Right lobe of liver (tissue), 6 donors: ENCODE measurements around the gene C10orf71. TPM values are rescaled to one million over a fixed set of nuclear protein-coding genes. Genes with fewer than 3 reads are reported as not detected.

Source experiments
- ATAC-seq, 4 donors: fragments of 200-7000 bp; cut with Tn5 transposase; one replicate each; pipeline ENCODE4 v1.9.1; 2020; ENCODE audit warnings: mild to moderate bottlenecking in 4 of 4, moderate library complexity in 4 of 4
- DNase-seq, 3 donors: peaks; one replicate each; pipeline ENCODE4 v3.0.0-alpha.2; 2020
- H3K27ac ChIP-seq, 3 donors: fragments of 200-600 bp; one replicate each; pipeline ENCODE4 v1.8.0; 2022
- H3K27me3 ChIP-seq, 2 donors: fragments of 200-600 bp; one replicate each; pipeline ENCODE4 v1.8.0; 2022
- H3K36me3 ChIP-seq, 4 donors: fragments of 200-600 bp; sonication (generic) in 1 of 4; one replicate each; pipeline versions ENCODE4 v1.5.1 to v1.8.0; 2017 to 2022; ENCODE audit warnings: control low read depth in 1 of 4
- H3K4me1 ChIP-seq, 4 donors: fragments of 200-600 bp; sonication (generic) in 1 of 4; one replicate each; pipeline versions ENCODE4 v1.5.1 to v1.8.0; 2017 to 2022; ENCODE audit warnings: control low read depth in 1 of 4
- H3K4me3 ChIP-seq, 3 donors: fragments of 200-600 bp; one replicate each; pipeline ENCODE4 v1.8.0; 2022
- H3K9me3 ChIP-seq, 4 donors: fragments of 200-600 bp; sonication (generic) in 1 of 4; one replicate each; pipeline versions ENCODE4 v1.5.1 to v1.8.0; 2017 to 2022; ENCODE audit warnings: control low read depth in 1 of 4
- POLR2A ChIP-seq: fragments of 450-650 bp; IDR thresholded peaks from one replicate; pipeline ENCODE4 v1.6.1; 2017; ENCODE audit warnings: antibody characterized with exemption, mild to moderate bottlenecking
- WGBS: methylation state at CpG from one replicate; pipeline ENCODE4 v1.1.6; 2018; ENCODE audit warnings: low coverage, low lambda C conversion rate; ENCODE audit not compliant: insufficient coverage; ENCODE audit errors: missing lambda C conversion rate; 5-methylcytosine and 5-hydroxymethylcytosine counted together
- intact Hi-C, 2 donors: fragments of 100-400 bp; cut with DNase I; formaldehyde crosslinking; loops; one replicate each; pipeline versions ENCODE4 v1.11.2 to v1.14.1; 2022
- total RNA-seq, 6 experiments: library from RNA; depleted of rRNA in 2 of 6; stranded (reverse); fragments of >200 nt in 2 of 6; fragmentation: NEBNext Ultra II Directional in 3 of 6; extraction: Animal tissue kit (Norgen Biotek cat#: 25700) in 3 of 6; gene quantifications; one replicate each; pipeline versions ENCODE4 v1.1.0 to v1.2.4, GENCODE V29; 2016 to 2023
- TF ChIP-seq, protein P1 (sequence below), 4 donors: fragments of 200-600 bp in 3 of 4; fragments of 450-650 bp in 1 of 4; IDR thresholded peaks; one replicate each; pipeline versions ENCODE4 v1.5.1 to v1.8.0; 2016 to 2022; ENCODE audit warnings: antibody characterized with exemption in 4 of 4, mild to moderate bottlenecking in 2 of 4
- donor health status: DM: no; HTN: yes; CAD: no.
- donor health status: DM: no; HTN: no; CAD: no.
- donor health status: DM: no; HTN: no; CAD: no.
- donor health status: DM: no; HTN: yes; CAD: no.
- donor health status: DM: no; HTN: yes; CAD: no.

Gene C10orf71
- total RNA-seq, 6 experiments from 2014 or later: 0.04 to 0.12 TPM; not detected in 4

DNA sequence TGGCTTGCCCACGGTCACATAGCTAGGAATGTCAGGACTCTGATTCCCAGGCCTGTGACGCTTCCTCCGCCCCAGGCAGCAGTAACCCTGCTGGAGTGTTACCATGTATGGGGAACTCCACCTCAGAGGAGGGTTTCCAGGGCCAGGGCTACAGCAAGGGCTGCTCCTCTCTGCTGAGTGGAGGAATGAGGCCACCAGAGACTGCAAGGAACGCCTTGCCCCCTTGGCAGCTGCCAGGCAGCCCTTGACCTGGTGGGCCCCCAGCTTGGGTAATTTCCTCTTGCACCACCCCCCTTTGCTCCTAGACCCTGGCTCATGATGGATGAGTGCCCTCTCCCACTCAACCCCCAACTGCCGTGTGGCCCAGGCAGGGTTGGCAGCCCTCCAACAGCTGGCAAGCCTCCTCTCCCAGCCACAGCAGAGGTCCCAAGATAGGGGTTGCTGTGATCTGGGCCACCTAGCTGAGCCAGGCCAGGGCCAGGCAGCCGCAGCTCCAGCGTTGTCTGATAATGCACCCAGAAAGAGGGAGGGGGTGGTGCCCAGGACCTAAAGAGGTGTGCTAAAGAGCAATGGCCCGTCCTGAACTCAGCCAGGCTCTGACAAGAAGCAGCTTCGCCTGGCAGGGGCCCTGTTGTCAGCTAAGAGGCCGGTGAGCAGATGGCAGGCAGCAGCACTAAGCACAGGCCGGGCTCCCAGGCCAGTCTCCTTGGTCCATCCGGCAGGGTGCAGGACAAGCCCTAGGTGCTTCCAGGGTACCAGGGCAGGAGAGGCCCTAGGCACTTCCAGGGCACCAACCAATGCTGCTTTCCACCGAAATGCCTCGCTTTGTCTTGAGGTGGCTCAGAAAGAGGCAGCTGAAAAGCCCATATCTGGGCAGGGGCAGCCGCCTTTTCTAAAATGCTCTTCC lies 61.6 kb downstream of the C10orf71 start:
- Histone ChIP-seq H3K4me1 (no peaks in the 10 kb centered on the region), H3K4me3 (no peak overlapping the region), H3K36me3 (no peaks in the 10 kb centered on the region), H3K27ac (no peak overlapping the region), H3K27me3 (no peaks in the 10 kb centered on the region), H3K9me3 (no peaks in the 10 kb centered on the region)
- intact Hi-C loops: no loop called here
- DNase-seq (no peak), ATAC-seq (peak; percentile 10 to 27 (median 19))
- no peak for TF ChIP-seq POLR2A
- TF ChIP-seq, protein P1, sequence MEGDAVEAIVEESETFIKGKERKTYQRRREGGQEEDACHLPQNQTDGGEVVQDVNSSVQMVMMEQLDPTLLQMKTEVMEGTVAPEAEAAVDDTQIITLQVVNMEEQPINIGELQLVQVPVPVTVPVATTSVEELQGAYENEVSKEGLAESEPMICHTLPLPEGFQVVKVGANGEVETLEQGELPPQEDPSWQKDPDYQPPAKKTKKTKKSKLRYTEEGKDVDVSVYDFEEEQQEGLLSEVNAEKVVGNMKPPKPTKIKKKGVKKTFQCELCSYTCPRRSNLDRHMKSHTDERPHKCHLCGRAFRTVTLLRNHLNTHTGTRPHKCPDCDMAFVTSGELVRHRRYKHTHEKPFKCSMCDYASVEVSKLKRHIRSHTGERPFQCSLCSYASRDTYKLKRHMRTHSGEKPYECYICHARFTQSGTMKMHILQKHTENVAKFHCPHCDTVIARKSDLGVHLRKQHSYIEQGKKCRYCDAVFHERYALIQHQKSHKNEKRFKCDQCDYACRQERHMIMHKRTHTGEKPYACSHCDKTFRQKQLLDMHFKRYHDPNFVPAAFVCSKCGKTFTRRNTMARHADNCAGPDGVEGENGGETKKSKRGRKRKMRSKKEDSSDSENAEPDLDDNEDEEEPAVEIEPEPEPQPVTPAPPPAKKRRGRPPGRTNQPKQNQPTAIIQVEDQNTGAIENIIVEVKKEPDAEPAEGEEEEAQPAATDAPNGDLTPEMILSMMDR (IDR thresholded peaks at IDR 0.05): no peak
- 43% methylated on average over 1 of the region's 15 CpGs for WGBS

DNA sequence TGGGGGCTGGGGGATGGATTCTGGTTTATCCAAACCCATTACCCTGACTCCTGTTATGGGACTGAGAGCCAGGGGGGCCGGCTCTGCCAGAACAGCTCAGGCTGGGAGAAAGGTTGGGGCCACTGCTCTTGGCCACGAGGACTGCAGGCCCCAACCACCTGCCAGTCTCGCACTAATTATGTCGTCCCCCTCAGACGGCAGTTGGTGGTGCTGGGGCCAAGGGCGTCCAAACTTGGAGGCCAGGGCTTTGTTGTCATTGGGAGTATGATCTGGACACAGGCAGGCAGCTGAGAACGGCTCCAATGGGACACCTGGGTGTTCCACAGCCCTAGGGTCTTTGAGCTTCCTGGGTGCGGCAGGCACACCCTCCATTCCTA lies 62.2 kb downstream of the C10orf71 start:
- Histone ChIP-seq H3K27me3 (no peaks in the 10 kb centered on the region), H3K27ac (no peak overlapping the region), H3K36me3 (no peaks in the 10 kb centered on the region), H3K4me1 (no peaks in the 10 kb centered on the region), H3K9me3 (no peaks in the 10 kb centered on the region), H3K4me3 (no peak overlapping the region)
- ATAC-seq (no peak), DNase-seq (no peak)
- 50% methylated on average over 1 of the region's 8 CpGs for WGBS
- intact Hi-C loops: no loop called here
- TF ChIP-seq, protein P1 (IDR thresholded peaks at IDR 0.05): no peak
- no peak for TF ChIP-seq POLR2A

DNA sequence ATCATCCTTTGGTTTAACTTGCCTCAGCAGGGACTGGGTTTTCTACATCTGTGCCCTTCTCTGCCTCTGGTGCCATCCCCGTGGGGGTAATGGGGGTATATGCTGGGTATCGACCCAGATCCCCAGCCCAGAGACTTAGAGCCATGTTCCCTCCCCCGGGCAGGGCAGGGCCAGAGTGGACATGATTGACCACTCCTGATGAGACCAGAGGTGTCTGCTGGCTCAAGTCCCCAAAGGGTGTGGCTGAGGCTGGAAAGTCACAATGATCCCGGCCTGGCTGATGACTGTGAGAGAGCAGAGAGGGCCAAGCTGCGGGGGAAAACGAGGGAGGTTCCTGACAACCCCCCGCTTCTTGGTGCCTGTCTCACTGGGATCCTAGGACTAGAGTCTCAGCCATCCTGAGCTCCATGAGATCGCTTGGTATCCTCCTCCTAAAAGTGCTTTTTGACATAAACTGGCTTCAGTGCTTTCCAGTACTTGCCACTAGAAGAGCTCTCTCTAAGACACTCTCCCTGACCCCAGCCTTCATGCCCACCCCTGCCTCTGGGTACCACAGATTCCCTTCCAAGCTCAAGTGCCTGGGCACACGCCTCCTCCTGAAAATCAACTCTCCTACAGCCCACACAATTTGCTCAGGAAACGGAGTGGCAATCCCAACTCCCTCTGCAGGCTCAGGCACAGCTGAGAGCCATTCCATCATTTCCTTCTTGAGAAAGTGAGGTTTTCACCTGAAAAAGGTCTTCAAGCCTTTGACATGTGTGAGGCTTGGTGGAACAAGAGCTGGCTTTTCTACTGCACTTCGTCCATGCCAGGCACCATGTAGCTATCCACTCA lies 63.0 kb downstream of the C10orf71 start:
- H3K36me3 ChIP-seq: no peaks in the 10 kb centered on the region
- no peaks in the 10 kb centered on the region for H3K9me3 ChIP-seq
- H3K4me3 ChIP-seq: no peak overlapping the region
- DNase-seq (no peak), ATAC-seq (peak in 1 of 4 donors; percentile 11)
- no peaks in the 10 kb centered on the region for H3K27me3 ChIP-seq
- no peak overlapping the region for H3K27ac ChIP-seq
- no peak for TF ChIP-seq POLR2A
- TF ChIP-seq, protein P1 (IDR thresholded peaks at IDR 0.05): no peak
- intact Hi-C loops: no loop called here
- no peaks in the 10 kb centered on the region for H3K4me1 ChIP-seq
- WGBS: 64% methylated on average over 9 of the region's 11 CpGs

DNA sequence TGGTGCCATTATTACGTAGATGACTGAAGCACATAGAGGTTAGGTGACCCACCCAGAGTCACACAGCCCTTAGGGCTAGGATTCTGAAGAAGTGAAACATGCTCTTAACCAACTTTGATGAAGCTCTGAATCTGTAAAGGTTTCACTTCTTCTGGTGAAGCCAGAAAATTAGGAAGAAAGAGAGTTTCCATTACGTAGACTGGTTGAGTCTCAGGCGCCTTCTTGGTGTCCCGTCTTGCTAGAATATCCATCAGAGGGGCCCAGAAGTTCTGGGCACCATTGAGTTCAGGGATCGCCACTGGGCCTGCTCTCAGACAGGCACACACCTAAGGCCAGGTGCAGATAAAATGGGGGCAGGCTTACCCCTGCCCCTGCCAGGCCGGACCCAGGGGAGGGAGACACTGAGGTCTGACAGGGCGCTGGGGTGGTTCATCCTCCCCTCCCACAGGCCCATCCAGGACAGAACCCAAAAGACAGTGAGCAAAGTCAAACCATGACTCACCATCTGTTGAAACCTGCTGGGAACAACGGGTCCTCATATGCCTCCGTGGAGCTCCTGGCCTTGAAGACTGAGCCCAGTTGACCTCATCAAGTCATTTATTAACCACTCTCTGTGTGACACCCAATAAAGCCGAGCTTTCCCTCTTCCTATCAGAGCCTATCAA lies 63.8 kb downstream of the C10orf71 start:
- H3K27ac ChIP-seq: no peak overlapping the region
- ATAC-seq: peak; percentile 47 to 82 (median 62)
- intact Hi-C loops: no loop called here
- H3K9me3 ChIP-seq: no peaks in the 10 kb centered on the region
- H3K27me3 ChIP-seq: no peaks in the 10 kb centered on the region
- 70% methylated on average over 6 of the region's 10 CpGs for WGBS
- H3K4me1 ChIP-seq: no peaks in the 10 kb centered on the region
- no peaks in the 10 kb centered on the region for H3K36me3 ChIP-seq
- no peak for DNase-seq
- no peak overlapping the region for H3K4me3 ChIP-seq
- TF ChIP-seq, protein P1 (IDR thresholded peaks at IDR 0.05): no peak
- TF ChIP-seq POLR2A: no peak
